MCF 10A (cell line): ENCODE measurements around the gene PROKR2. TPM values are rescaled to one million over a fixed set of nuclear protein-coding genes. Genes with fewer than 3 reads are reported as not detected.

ENCODE experiments used
- BruUV-seq: library from RNA; stranded (reverse); fragments of 400-500 nt; replicated peaks from 2 replicates; lab custom pipeline; 2021; lab: Mats Ljungman, UMichigan
- CTCF ChIA-PET: fragments of 300-600 bp; sonication (Branson Sonifier 250); formaldehyde crosslinking; extraction: SDS; loops from one replicate; lab custom pipeline; 2021; ENCODE audit warnings: antibody characterized with exemption, inconsistent platforms; lab: Yijun Ruan, JAX
- POLR2A ChIA-PET: fragments of 300-600, 350-650 bp; sonication (Branson Sonifier 250); formaldehyde crosslinking; extraction: SDS; loops from one replicate; lab custom pipeline; 2020; ENCODE audit warnings: antibody characterized with exemption, inconsistent platforms; lab: Yijun Ruan, JAX
- DNase-seq: peaks from one replicate; pipeline ENCODE4 v3.0.0-alpha.2; 2018; ENCODE audit not compliant: unreplicated experiment
- H3K27ac Mint-ChIP-seq: one replicate; pipeline ENCODE4 v1.8.0; 2022; ENCODE audit warnings: mild to moderate bottlenecking, low read depth, mixed read lengths; ENCODE audit not compliant: unreplicated experiment
- H3K27me3 Mint-ChIP-seq: one replicate; pipeline ENCODE4 v1.8.0; 2022; ENCODE audit warnings: mixed read lengths; ENCODE audit not compliant: insufficient read depth, unreplicated experiment
- H3K36me3 Mint-ChIP-seq: one replicate; pipeline ENCODE4 v1.8.0; 2022; ENCODE audit warnings: mild to moderate bottlenecking, moderate library complexity, mixed read lengths; ENCODE audit not compliant: insufficient read depth, unreplicated experiment
- H3K4me1 Mint-ChIP-seq: one replicate; pipeline ENCODE4 v1.8.0; 2022; ENCODE audit warnings: mixed read lengths; ENCODE audit not compliant: insufficient read depth, unreplicated experiment
- H3K4me3 Mint-ChIP-seq: one replicate; pipeline ENCODE4 v1.8.0; 2022; ENCODE audit warnings: mild to moderate bottlenecking, moderate library complexity, mixed read lengths; ENCODE audit not compliant: unreplicated experiment
- H3K9me3 Mint-ChIP-seq: one replicate; pipeline ENCODE4 v1.8.0; 2022; ENCODE audit warnings: mixed read lengths; ENCODE audit not compliant: unreplicated experiment
- intact Hi-C: fragments of 100-400 bp; cut with micrococcal nuclease; formaldehyde crosslinking; loops from 2 replicates; pipeline ENCODE4 v1.14.1; 2022
- total RNA-seq: library from RNA; stranded (reverse); gene quantifications from 2 replicates; pipeline ENCODE4 v1.2.3, GENCODE V29; 2022
- TF ChIP-seq, protein P1 (sequence below): fragments of 200-600 bp; IDR thresholded peaks from one replicate; pipeline ENCODE4 v1.8.0; 2022; ENCODE audit warnings: antibody characterized with exemption, mild to moderate bottlenecking; ENCODE audit not compliant: unreplicated experiment

The PROKR2 gene
- total RNA-seq, 1 experiment from 2014 or later, result not detected

DNA sequence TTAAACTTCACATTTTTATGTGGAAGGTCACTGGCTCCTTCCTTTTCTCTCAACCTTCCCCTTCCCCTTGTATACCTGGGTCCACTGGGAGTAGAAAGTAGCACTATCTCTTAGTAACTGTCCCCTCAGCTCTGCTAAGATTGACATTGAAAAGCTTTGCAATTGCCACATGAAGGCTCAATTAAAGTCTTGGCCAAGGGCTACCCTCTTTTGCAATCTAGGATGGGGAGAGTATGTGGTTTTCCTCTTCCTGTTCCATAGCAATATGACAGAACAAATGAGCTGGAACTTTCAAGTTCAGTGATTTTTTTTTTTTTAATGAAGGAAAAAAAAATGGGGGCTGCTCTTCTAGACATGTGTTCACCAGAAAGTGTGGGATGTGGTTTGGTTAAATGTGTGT lies 37.1 kb downstream of the PROKR2 start:
- BruUV-seq, result no TSS peak
- Mint-ChIP-seq H3K27me3 (peaks cover 56% of the 10 kb centered on the region), H3K36me3 (no peaks in the 10 kb centered on the region), H3K4me3 (no peak overlapping the region), H3K9me3 (no peaks in the 10 kb centered on the region), H3K27ac (no peak overlapping the region), H3K4me1 (no peaks in the 10 kb centered on the region)
- DNase-seq, result no peak
- TF ChIP-seq, protein P1, sequence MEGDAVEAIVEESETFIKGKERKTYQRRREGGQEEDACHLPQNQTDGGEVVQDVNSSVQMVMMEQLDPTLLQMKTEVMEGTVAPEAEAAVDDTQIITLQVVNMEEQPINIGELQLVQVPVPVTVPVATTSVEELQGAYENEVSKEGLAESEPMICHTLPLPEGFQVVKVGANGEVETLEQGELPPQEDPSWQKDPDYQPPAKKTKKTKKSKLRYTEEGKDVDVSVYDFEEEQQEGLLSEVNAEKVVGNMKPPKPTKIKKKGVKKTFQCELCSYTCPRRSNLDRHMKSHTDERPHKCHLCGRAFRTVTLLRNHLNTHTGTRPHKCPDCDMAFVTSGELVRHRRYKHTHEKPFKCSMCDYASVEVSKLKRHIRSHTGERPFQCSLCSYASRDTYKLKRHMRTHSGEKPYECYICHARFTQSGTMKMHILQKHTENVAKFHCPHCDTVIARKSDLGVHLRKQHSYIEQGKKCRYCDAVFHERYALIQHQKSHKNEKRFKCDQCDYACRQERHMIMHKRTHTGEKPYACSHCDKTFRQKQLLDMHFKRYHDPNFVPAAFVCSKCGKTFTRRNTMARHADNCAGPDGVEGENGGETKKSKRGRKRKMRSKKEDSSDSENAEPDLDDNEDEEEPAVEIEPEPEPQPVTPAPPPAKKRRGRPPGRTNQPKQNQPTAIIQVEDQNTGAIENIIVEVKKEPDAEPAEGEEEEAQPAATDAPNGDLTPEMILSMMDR, result no peak
- CTCF ChIA-PET, result no interaction called here
- POLR2A ChIA-PET, result no interaction called here
- intact Hi-C loops, result no loop called here

DNA sequence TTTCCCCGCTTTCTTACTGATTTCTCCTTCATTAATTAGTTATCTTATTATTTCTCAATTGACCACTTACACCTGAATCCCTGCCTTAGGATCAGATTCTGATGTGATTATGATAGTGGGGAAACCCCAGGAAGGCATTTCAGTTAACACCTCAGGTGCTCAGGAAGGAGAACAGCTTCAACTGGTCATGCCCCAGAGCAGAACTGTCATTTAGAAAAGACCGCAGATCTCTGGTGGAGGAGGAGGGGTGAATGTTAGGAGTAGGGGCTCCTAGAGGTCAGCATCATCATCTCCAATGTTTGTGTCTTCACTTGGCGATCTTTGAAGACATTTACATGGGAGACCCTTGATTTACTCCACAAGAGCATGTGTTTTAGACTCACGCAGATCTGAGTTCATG lies 44.5 kb downstream of the PROKR2 start:
- H3K27me3 Mint-ChIP-seq, result peaks cover 42% of the 10 kb centered on the region
- BruUV-seq, result no TSS peak
- intact Hi-C loops, result no loop called here
- TF ChIP-seq, protein P1, result no peak
- H3K9me3 Mint-ChIP-seq, result no peaks in the 10 kb centered on the region
- ChIA-PET CTCF (interaction anchor here (0.5 kb wide), 1 partner anchor 1027 kb away, joined by 3 read pairs; no protein-coding TSS in a partner anchor), POLR2A (no interaction called here)
- H3K4me1 Mint-ChIP-seq, result no peaks in the 10 kb centered on the region
- H3K4me3 Mint-ChIP-seq, result no peak overlapping the region
- DNase-seq, result no peak
- no peak overlapping the region for H3K27ac Mint-ChIP-seq
- no peaks in the 10 kb centered on the region for H3K36me3 Mint-ChIP-seq

DNA sequence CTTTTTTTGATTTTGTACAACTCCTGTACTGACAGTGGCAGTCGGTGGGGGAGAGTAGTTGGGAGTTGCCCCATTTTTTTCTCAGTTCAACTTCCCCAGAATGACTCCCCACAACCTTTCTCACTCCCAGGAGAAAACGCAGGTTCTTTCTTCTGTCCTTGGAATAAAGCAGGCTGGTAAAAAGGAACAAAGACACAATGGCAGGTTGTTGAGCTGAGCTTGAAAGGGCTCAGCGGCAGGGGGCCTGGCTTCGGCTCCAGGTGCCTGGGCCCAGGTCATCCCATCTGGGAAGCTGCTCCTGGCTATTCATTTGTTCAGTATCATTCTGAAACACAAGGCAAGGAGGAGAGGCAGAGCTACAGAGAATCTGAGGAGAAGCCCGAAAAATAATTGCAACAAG lies 46.2 kb downstream of the PROKR2 start:
- no peak overlapping the region for H3K4me3 Mint-ChIP-seq
- no peaks in the 10 kb centered on the region for H3K4me1 Mint-ChIP-seq
- ChIA-PET CTCF (no interaction called here), POLR2A (interaction anchor here (0.7 kb wide), 1 partner anchor 101 kb away, joined by 3 read pairs; no protein-coding TSS in a partner anchor)
- intact Hi-C loops, result no loop called here
- H3K27me3 Mint-ChIP-seq, result peaks cover 54% of the 10 kb centered on the region
- no peaks in the 10 kb centered on the region for H3K36me3 Mint-ChIP-seq
- H3K27ac Mint-ChIP-seq, result no peak overlapping the region
- DNase-seq, result no peak
- BruUV-seq, result no TSS peak
- TF ChIP-seq, protein P1, result no peak
- H3K9me3 Mint-ChIP-seq, result no peaks in the 10 kb centered on the region

DNA sequence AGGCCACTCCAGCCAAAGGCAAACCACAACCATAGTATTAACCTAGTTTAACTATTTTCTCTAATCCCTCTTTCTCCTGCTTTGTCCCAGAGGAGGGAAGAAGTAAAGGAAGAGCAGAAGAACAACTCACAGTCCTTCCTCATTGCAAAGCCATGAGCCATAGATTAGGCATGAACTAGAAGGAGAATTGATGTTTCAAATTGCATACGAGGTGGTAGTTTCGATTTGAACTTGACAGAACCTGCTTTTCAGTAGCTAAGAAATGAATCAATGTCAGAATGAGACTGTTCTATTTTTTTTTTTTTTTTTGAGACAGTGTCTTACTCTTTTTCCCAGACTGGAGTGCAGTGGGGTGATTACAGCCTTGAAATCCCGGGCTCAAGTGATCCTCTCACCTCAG lies 48.3 kb downstream of the PROKR2 start:
- POLR2A ChIA-PET, result no interaction called here
- no peaks in the 10 kb centered on the region for H3K4me1 Mint-ChIP-seq
- no peak for DNase-seq

More for the DNA sequence above, 48.3 kb downstream of the PROKR2 start:
- H3K27ac Mint-ChIP-seq, result no peak overlapping the region
- CTCF ChIA-PET, result no interaction called here
- intact Hi-C loops, result no loop called here
- TF ChIP-seq, protein P1, result no peak
- no TSS peak for BruUV-seq
- no peak overlapping the region for H3K4me3 Mint-ChIP-seq
- peaks cover 68% of the 10 kb centered on the region for H3K27me3 Mint-ChIP-seq
- no peaks in the 10 kb centered on the region for H3K9me3 Mint-ChIP-seq
- no peaks in the 10 kb centered on the region for H3K36me3 Mint-ChIP-seq
